ENCODE results near the gene SIGLEC11. TPM values are rescaled to one million over a fixed set of nuclear protein-coding genes. Genes with fewer than 3 reads are reported as not detected.

Gene SIGLEC11
- total and polyA plus RNA-seq, 2 of the 13 experiments (the other 11 are each of a cell fraction or from before 2014, with no cell fraction given): not detected

- no peak for TF ChIP-seq ZNF34 (CRISPR knock-in tag; IDR thresholded peaks at IDR 0.05; ENCODE audit: borderline replicate concordance)
- no peak for TF ChIP-seq FIP1L1 (IDR thresholded peaks at IDR 0.05; ENCODE audit: borderline replicate concordance, insufficient read depth, low read depth, low read length)
- TF ChIP-seq ZNF407 (CRISPR knock-in tag; IDR thresholded peaks at IDR 0.05; ENCODE audit: not compliant biosample characterization): no peak
- TF ChIP-seq SAFB2 (CRISPR knock-in tag; IDR thresholded peaks at IDR 0.05; ENCODE audit: borderline replicate concordance, low read depth): no peak
- no peak for TF ChIP-seq ASH2L (IDR thresholded peaks at IDR 0.05; ENCODE audit: insufficient read length, low read depth, low read length)
- TF ChIP-seq SMC3 (IDR thresholded peaks at IDR 0.05; ENCODE audit: low read length): peak; percentile 89
- no peak for TF ChIP-seq ZNF781 (CRISPR knock-in tag; IDR thresholded peaks at IDR 0.05; ENCODE audit: borderline replicate concordance, not compliant biosample characterization)
- no peak for TF ChIP-seq GLMP (CRISPR knock-in tag; IDR thresholded peaks at IDR 0.05; ENCODE audit: borderline replicate concordance)
- TF ChIP-seq FOXA3 (CRISPR knock-in tag; IDR thresholded peaks at IDR 0.05): no peak
- TF ChIP-seq BATF2 (CRISPR knock-in tag; IDR thresholded peaks at IDR 0.05): no peak
- TF ChIP-seq ZNF3 (CRISPR knock-in tag; IDR thresholded peaks at IDR 0.05): no peak
- TF ChIP-seq ZNF777 (CRISPR knock-in tag; IDR thresholded peaks at IDR 0.05): no peak
- no peak for TF ChIP-seq IKZF1 (IDR thresholded peaks at IDR 0.05)
- no peak for TF ChIP-seq MLXIP (CRISPR knock-in tag; IDR thresholded peaks at IDR 0.05; ENCODE audit: borderline replicate concordance)
- peak; percentile 77; the same call in 1 of the 2 replicates for TF ChIP-seq KDM2A (CRISPR knock-in tag; IDR thresholded peaks at IDR 0.05; ENCODE audit: borderline replicate concordance, low read depth)
- no peak for TF ChIP-seq NFRKB (IDR thresholded peaks at IDR 0.05)
- TF ChIP-seq ZNF891 (CRISPR knock-in tag; IDR thresholded peaks at IDR 0.05): peak; percentile 18; the same call in 1 of the 2 replicates
These were observed 23.1 kb downstream of the SIGLEC11 start (continued) for GRCh38 chr19:49937750-49938381.
